MM.1S (cell line): Measurements from ENCODE around the gene SLC25A22.

ENCODE experiments used
- DNase-seq: peaks from one replicate; pipeline ENCODE4 v3.0.0-alpha.2; 2015
- H2AFZ ChIP-seq: fragments of 300-600 bp; sonication (generic); 2 replicates; pipeline ENCODE4 v1.6.0; 2016; ENCODE audit warnings: antibody characterized with exemption, low read length
- H3F3A ChIP-seq: fragments of 300-600 bp; sonication (generic); 2 replicates; pipeline ENCODE4 v1.6.1; 2016; ENCODE audit warnings: mild to moderate bottlenecking, antibody characterized with exemption, low read length, moderate library complexity, mixed read lengths; ENCODE audit not compliant: insufficient read depth
- H3K27ac ChIP-seq: fragments of 300-600 bp; sonication (generic); 2 replicates; pipeline ENCODE4 v1.5.1; 2016; ENCODE audit warnings: mild to moderate bottlenecking, low read length
- H3K27me3 ChIP-seq: fragments of 300-600 bp; sonication (generic); replicated peaks from 2 replicates; pipeline ENCODE4 v1.6.0; 2016; ENCODE audit warnings: low read length; ENCODE audit not compliant: insufficient read depth
- H3K36me3 ChIP-seq: fragments of 300-600 bp; sonication (generic); replicated peaks from 2 replicates; pipeline ENCODE4 v1.6.1; 2016; ENCODE audit warnings: mild to moderate bottlenecking, low read length, mixed read lengths; ENCODE audit not compliant: insufficient read depth
- H3K4me1 ChIP-seq: fragments of 300-600 bp; sonication (generic); 2 replicates; pipeline ENCODE4 v1.6.1; 2016; ENCODE audit warnings: low read length, mixed read lengths
- H3K4me2 ChIP-seq: fragments of 300-600 bp; sonication (generic); 2 replicates; pipeline ENCODE4 v1.6.0; 2016; ENCODE audit warnings: low read depth, low read length
- H3K4me3 ChIP-seq: fragments of 300-600 bp; sonication (generic); 2 replicates; pipeline ENCODE4 v1.5.1; 2016; ENCODE audit warnings: low read length, mixed read lengths
- H3K79me2 ChIP-seq: fragments of 300-600 bp; sonication (generic); 2 replicates; pipeline ENCODE4 v1.6.1; 2016; ENCODE audit warnings: mixed run types, low read length, mixed read lengths
- H3K9ac ChIP-seq: fragments of 300-600 bp; sonication (generic); 2 replicates; pipeline ENCODE4 v1.6.1; 2016; ENCODE audit warnings: low read length, mixed read lengths
- H3K9me2 ChIP-seq: fragments of 300-600 bp; sonication (generic); replicated peaks from 2 replicates; pipeline ENCODE4 v1.6.1; 2016; ENCODE audit warnings: mild to moderate bottlenecking, low read length, mixed read lengths; ENCODE audit not compliant: insufficient read depth
- H3K9me3 ChIP-seq: fragments of 300-600 bp; sonication (generic); replicated peaks from 2 replicates; pipeline ENCODE4 v1.6.1; 2016; ENCODE audit warnings: mild to moderate bottlenecking, low read length, mixed read lengths; ENCODE audit not compliant: insufficient read depth
- H4K20me1 ChIP-seq: fragments of 300-600 bp; sonication (generic); 2 replicates; pipeline ENCODE4 v1.6.1; 2016; ENCODE audit warnings: mild to moderate bottlenecking, low read length, moderate library complexity, mixed read lengths; ENCODE audit not compliant: insufficient read depth
- EZH2 ChIP-seq: fragments of 300-600 bp; sonication (generic); optimal IDR thresholded peaks from 2 replicates; pipeline ENCODE3; 2017; ENCODE audit warnings: low read depth, mild to moderate bottlenecking, antibody characterized with exemption, low read length, mixed read lengths
- EZH2phosphoT487 ChIP-seq: fragments of 300-600 bp; sonication (generic); IDR thresholded peaks from 2 replicates; pipeline ENCODE4 v1.6.1; 2018; ENCODE audit warnings: antibody characterized with exemption, low read length
- TF ChIP-seq, protein P1 (sequence below): fragments of 300-600 bp; sonication (generic); IDR thresholded peaks from 2 replicates; pipeline ENCODE4 v1.5.1; 2016; ENCODE audit warnings: antibody characterized with exemption, low read length, mixed read lengths

SLC25A22 gene

DNA sequence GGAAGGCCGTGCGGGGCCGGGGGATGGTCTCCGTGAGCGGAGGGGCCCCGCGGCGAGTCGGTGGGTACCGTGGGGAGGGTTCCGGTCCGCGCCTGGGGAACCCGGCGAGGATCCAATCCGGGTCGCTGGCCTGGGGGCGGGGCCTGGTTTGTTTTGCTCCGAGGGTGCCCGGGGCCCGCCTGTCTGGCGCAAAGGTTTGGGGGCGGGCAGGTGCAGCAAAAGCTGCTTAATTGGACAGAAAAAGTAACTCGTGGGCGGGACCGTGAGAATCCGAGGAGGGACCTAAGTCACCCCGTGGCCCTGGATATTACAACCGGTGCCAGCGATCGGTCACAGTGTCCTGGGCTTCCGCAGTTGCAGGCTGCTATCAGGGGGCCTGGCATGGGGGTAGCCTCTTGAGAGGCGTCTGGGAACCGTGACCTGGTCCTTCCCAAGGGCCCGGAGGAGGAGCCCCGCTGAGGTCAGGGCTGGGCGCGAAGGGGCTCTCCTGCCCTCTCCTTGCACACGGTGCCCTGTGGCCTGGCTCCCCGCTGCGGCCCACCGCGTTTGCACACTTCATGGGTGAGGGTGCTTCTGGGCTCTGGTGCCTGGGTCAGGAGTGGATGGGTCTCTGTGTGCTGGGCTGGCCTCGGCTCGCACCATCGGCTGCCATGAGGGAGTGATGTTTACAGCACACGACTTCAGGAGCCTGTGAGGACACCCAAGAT lies 22.0 kb upstream of the SLC25A22 start:
- TF ChIP-seq, protein P1, sequence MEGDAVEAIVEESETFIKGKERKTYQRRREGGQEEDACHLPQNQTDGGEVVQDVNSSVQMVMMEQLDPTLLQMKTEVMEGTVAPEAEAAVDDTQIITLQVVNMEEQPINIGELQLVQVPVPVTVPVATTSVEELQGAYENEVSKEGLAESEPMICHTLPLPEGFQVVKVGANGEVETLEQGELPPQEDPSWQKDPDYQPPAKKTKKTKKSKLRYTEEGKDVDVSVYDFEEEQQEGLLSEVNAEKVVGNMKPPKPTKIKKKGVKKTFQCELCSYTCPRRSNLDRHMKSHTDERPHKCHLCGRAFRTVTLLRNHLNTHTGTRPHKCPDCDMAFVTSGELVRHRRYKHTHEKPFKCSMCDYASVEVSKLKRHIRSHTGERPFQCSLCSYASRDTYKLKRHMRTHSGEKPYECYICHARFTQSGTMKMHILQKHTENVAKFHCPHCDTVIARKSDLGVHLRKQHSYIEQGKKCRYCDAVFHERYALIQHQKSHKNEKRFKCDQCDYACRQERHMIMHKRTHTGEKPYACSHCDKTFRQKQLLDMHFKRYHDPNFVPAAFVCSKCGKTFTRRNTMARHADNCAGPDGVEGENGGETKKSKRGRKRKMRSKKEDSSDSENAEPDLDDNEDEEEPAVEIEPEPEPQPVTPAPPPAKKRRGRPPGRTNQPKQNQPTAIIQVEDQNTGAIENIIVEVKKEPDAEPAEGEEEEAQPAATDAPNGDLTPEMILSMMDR: no peak
- TF ChIP-seq EZH2phosphoT487: no peak
- no peak for TF ChIP-seq EZH2
- H3K36me3 ChIP-seq: no peaks in the 10 kb centered on the region
- peak overlapping the region; percentile 77 for H3K9ac ChIP-seq
- H2AFZ ChIP-seq: peak overlapping the region; percentile 53; the same call in 1 of the 2 replicates
- peak overlapping the region; percentile 78 for H3K4me3 ChIP-seq
- H3K4me1 ChIP-seq: peaks cover 5% of the 10 kb centered on the region; the same call in 1 of the 2 replicates
- peaks cover 2% of the 10 kb centered on the region; the same call in 1 of the 2 replicates for H3F3A ChIP-seq
- H3K79me2 ChIP-seq: peaks cover 17% of the 10 kb centered on the region
- no peaks in the 10 kb centered on the region for H3K27me3 ChIP-seq
- peak overlapping the region; percentile 91 for H3K4me2 ChIP-seq
- H3K9me2 ChIP-seq: no peaks in the 10 kb centered on the region
- peak; percentile 98 for DNase-seq
- H3K27ac ChIP-seq: peak overlapping the region; percentile 51; the same call in 1 of the 2 replicates
- no peaks in the 10 kb centered on the region for H3K9me3 ChIP-seq
- no peaks in the 10 kb centered on the region for H4K20me1 ChIP-seq

DNA sequence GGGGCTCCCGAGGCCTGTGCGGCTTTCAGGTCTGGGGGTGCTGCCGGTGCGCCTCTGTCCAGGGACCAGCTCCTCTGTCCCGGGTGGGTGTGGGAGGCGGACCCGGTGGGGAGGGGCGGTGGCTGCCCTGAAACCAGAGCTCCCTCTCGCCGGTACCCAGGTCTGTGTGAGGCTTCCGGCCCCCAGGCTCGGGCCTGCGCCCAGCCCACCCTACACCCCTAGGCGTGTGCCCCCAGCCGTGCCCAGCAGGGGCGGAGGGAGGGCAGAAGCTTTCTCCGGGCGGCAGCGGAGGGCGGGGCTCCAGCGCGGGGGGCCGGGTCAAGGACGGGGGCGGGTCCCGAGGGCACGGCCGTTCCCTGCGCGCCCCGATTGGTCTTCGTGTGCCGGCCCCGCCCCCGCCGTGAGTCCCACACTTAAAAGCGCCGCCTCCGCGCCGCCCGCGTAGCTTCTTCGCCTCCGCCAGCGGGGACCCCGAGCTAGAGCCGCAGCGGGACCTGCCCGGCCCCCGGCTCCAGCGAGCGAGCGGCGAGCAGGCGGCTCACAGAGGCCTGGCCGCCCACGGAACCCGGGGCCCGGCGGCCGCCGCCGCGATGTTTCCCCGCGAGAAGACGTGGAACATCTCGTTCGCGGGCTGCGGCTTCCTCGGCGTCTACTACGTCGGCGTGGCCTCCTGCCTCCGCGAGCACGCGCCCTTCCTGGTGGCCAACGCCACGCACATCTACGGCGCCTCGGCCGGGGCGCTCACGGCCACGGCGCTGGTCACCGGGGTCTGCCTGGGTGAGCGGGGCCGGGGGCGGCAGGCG lies 21.2 kb upstream of the SLC25A22 start:
- DNase-seq: peak; percentile 94
- Histone ChIP-seq H3K36me3 (no peaks in the 10 kb centered on the region), H3K27me3 (no peaks in the 10 kb centered on the region), H3K27ac (peak overlapping the region; percentile 51; the same call in 1 of the 2 replicates), H3K4me2 (peak overlapping the region; percentile 91), H2AFZ (peak overlapping the region; percentile 56), H3K4me3 (peak overlapping the region; percentile 78), H3K9me3 (no peaks in the 10 kb centered on the region), H3K9me2 (no peaks in the 10 kb centered on the region), H3K79me2 (peaks cover 17% of the 10 kb centered on the region), H3K9ac (peak overlapping the region; percentile 77), H3K4me1 (peaks cover 5% of the 10 kb centered on the region; the same call in 1 of the 2 replicates), H4K20me1 (no peaks in the 10 kb centered on the region), H3F3A (peaks cover 2% of the 10 kb centered on the region; the same call in 1 of the 2 replicates)
- TF ChIP-seq EZH2 (no peak), EZH2phosphoT487 (no peak)
- TF ChIP-seq, protein P1: no peak

DNA sequence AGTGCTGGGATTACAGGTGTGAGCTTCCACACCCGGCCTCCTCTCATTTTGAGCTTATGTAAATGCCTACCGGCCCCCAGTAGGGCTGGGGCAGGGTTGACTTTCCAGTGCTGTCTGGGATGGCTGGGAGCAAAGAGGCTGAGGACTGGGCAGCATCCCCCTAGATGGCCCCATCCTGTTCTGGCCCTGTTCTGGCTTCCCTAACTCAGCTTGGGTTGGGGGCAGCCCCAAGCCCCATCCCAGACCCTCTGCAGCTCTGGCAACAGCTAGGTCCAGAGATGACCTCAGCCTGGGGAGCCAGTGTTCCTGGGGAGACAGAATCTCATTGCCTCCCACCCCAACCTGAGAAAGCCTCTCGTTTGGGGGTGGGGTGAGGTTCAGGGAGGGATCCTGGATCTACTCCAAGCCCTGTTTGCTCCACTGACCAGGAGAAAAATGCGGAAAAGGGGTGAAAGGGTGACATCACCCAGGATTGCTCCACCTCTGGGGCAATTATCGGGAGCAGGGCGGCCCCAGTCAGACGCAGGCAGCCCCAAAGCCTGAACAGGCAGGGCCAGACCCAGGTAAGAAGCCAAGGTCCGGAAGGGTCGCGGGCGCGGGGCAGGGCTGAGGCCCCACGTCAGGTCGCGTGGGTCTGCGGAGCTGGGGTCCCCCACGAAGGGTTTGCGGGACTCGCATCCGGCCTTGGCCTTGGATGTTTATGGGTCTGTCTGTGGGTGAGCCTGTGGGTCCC lies 20.5 kb upstream of the SLC25A22 start, which contains the start of gene PNPLA2:
TSS of gene PNPLA2 (plus strand) at position 519 of the 733 bp plus-strand sequence. CDS start 805 bp downstream, outside the sequence.
- Histone ChIP-seq H3K4me2 (peak within 1 kb of the TSS; percentile 91), H2AFZ (peak within 1 kb of the TSS; percentile 56), H3K9me3 (no peaks in the 10 kb centered on the region), H3K9me2 (no peaks in the 10 kb centered on the region), H3K27me3 (no peaks in the 10 kb centered on the region), H4K20me1 (no peaks in the 10 kb centered on the region), H3K9ac (peak within 1 kb of the TSS; percentile 77), H3K4me3 (peak within 1 kb of the TSS; percentile 78), H3K27ac (peak within 1 kb of the TSS; percentile 51; the same call in 1 of the 2 replicates), H3F3A (peaks cover 8% of the 10 kb centered on the region), H3K4me1 (peaks cover 5% of the 10 kb centered on the region; the same call in 1 of the 2 replicates), H3K36me3 (no peaks in the 10 kb centered on the region), H3K79me2 (peaks cover 17% of the 10 kb centered on the region)
- TF ChIP-seq EZH2: no peak
- TF ChIP-seq, protein P1: no peak
- TF ChIP-seq EZH2phosphoT487: no peak
- DNase-seq: no peak
